Right lobe of liver (tissue), 6 donors: Measurements from ENCODE around the gene KRTAP4-12. TPM values are rescaled to one million over a fixed set of nuclear protein-coding genes. Genes with fewer than 3 reads are reported as not detected.
"Not testable (repeated sequence)": the region's sequence is repeated elsewhere in the genome, so short reads cannot be mapped to it uniquely, and the experiment has no call there.

Experiments used
- ATAC-seq, 4 donors: fragments of 200-7000 bp; cut with Tn5 transposase; one replicate each; pipeline ENCODE4 v1.9.1; 2020; ENCODE audit warnings: mild to moderate bottlenecking in 4 of 4, moderate library complexity in 4 of 4
- DNase-seq, 3 donors: peaks; one replicate each; pipeline ENCODE4 v3.0.0-alpha.2; 2020
- H3K27ac ChIP-seq, 3 donors: fragments of 200-600 bp; one replicate each; pipeline ENCODE4 v1.8.0; 2022
- H3K27me3 ChIP-seq, 2 donors: fragments of 200-600 bp; one replicate each; pipeline ENCODE4 v1.8.0; 2022
- H3K36me3 ChIP-seq, 4 donors: fragments of 200-600 bp; sonication (generic) in 1 of 4; one replicate each; pipeline versions ENCODE4 v1.5.1 to v1.8.0; 2017 to 2022; ENCODE audit warnings: control low read depth in 1 of 4
- H3K4me1 ChIP-seq, 4 donors: fragments of 200-600 bp; sonication (generic) in 1 of 4; one replicate each; pipeline versions ENCODE4 v1.5.1 to v1.8.0; 2017 to 2022; ENCODE audit warnings: control low read depth in 1 of 4
- H3K4me3 ChIP-seq, 3 donors: fragments of 200-600 bp; one replicate each; pipeline ENCODE4 v1.8.0; 2022
- H3K9me3 ChIP-seq, 4 donors: fragments of 200-600 bp; sonication (generic) in 1 of 4; one replicate each; pipeline versions ENCODE4 v1.5.1 to v1.8.0; 2017 to 2022; ENCODE audit warnings: control low read depth in 1 of 4
- CTCF ChIP-seq, 4 donors: fragments of 200-600 bp in 3 of 4; fragments of 450-650 bp in 1 of 4; IDR thresholded peaks; one replicate each; pipeline versions ENCODE4 v1.5.1 to v1.8.0; 2016 to 2022; ENCODE audit warnings: antibody characterized with exemption in 4 of 4, mild to moderate bottlenecking in 2 of 4
- POLR2A ChIP-seq: fragments of 450-650 bp; IDR thresholded peaks from one replicate; pipeline ENCODE4 v1.6.1; 2017; ENCODE audit warnings: antibody characterized with exemption, mild to moderate bottlenecking
- WGBS: methylation state at CpG from one replicate; pipeline ENCODE4 v1.1.6; 2018; ENCODE audit warnings: low coverage, low lambda C conversion rate; ENCODE audit not compliant: insufficient coverage; ENCODE audit errors: missing lambda C conversion rate; 5-methylcytosine and 5-hydroxymethylcytosine counted together
- intact Hi-C, 2 donors: fragments of 100-400 bp; cut with DNase I; formaldehyde crosslinking; loops; one replicate each; pipeline versions ENCODE4 v1.11.2 to v1.14.1; 2022
- total RNA-seq, 6 experiments: library from RNA; depleted of rRNA in 2 of 6; stranded (reverse); fragments of >200 nt in 2 of 6; fragmentation: NEBNext Ultra II Directional in 3 of 6; extraction: Animal tissue kit (Norgen Biotek cat#: 25700) in 3 of 6; gene quantifications; one replicate each; pipeline versions ENCODE4 v1.1.0 to v1.2.4, GENCODE V29; 2016 to 2023
- donor health status: DM: no; HTN: yes; CAD: no.
- donor health status: DM: no; HTN: no; CAD: no.
- donor health status: DM: no; HTN: no; CAD: no.
- donor health status: DM: no; HTN: yes; CAD: no.
- donor health status: DM: no; HTN: yes; CAD: no.

The KRTAP4-12 gene
- total RNA-seq, 6 experiments from 2014 or later, result not detected

GRCh38 chr17:41107941-41108450 lies 16.0 kb downstream of the KRTAP4-12 start:
- intact Hi-C loops, result no loop called here
- TF ChIP-seq CTCF (IDR thresholded peaks at IDR 0.05) (no peak), POLR2A (no peak)
- H3K9me3 ChIP-seq, result no peaks in the 10 kb centered on the region
- ATAC-seq, result no peak
- WGBS, result 38% methylated on average over 1 of the region's 1 CpG
- H3K27ac ChIP-seq, result no peak overlapping the region
- no peak for DNase-seq
- no peaks in the 10 kb centered on the region for H3K36me3 ChIP-seq
- H3K4me3 ChIP-seq, result no peak overlapping the region
- no peaks in the 10 kb centered on the region for H3K27me3 ChIP-seq
- H3K4me1 ChIP-seq, result no peaks in the 10 kb centered on the region

GRCh38 chr17:41105347-41105746 lies 18.6 kb downstream of the KRTAP4-12 start, which contains the start of gene KRTAP4-9:
KRTAP4-9 (plus strand) TSS chr17:41105389; CDS start chr17:41105389, 0 bp downstream.
- H3K36me3 ChIP-seq, ATAC-seq, H3K27me3 ChIP-seq, intact Hi-C loops, H3K4me1 ChIP-seq, H3K9me3 ChIP-seq, H3K27ac ChIP-seq, H3K4me3 ChIP-seq, DNase-seq: not testable (repeated sequence)
- WGBS, result no CpG with 5 or more reads among the region's 10 CpGs

GRCh38 chr17:41104386-41105038 lies 19.5 kb downstream of the KRTAP4-12 start:
- H3K9me3 ChIP-seq, intact Hi-C loops, DNase-seq, H3K4me1 ChIP-seq, ATAC-seq, H3K27ac ChIP-seq, H3K36me3 ChIP-seq, H3K4me3 ChIP-seq, H3K27me3 ChIP-seq: not testable (repeated sequence)
- WGBS, result 35% methylated on average over 2 of the region's 2 CpGs

GRCh38 chr17:41103896-41104295 lies 20.1 kb downstream of the KRTAP4-12 start:
- ATAC-seq, result no peak
- H3K27ac ChIP-seq, result no peak overlapping the region

GRCh38 chr17:41101586-41102259 lies 22.3 kb downstream of the KRTAP4-12 start, which contains the start of gene KRTAP4-16:
KRTAP4-16 (minus strand) TSS chr17:41102209; CDS start chr17:41102209, 0 bp downstream.
- DNase-seq, result no peak
- intact Hi-C loops, result no loop called here
- no peaks in the 10 kb centered on the region for H3K9me3 ChIP-seq
- no peak within 1 kb of the TSS for H3K27ac ChIP-seq
- H3K27me3 ChIP-seq, result no peaks in the 10 kb centered on the region
- no peak within 1 kb of the TSS for H3K4me3 ChIP-seq
- ATAC-seq, result no peak
- TF ChIP-seq POLR2A (no peak), CTCF (IDR thresholded peaks at IDR 0.05) (no peak)
- no peaks in the 10 kb centered on the region for H3K4me1 ChIP-seq
- H3K36me3 ChIP-seq, result no peaks in the 10 kb centered on the region
- WGBS, result 19% methylated on average over 4 of the region's 10 CpGs

More at GRCh38 chr17:41103896-41104295, 20.1 kb downstream of the KRTAP4-12 start:
- no peaks in the 10 kb centered on the region for H3K4me1 ChIP-seq
- H3K27me3 ChIP-seq, result no peaks in the 10 kb centered on the region
- DNase-seq, result no peak
- H3K9me3 ChIP-seq, result no peaks in the 10 kb centered on the region
- TF ChIP-seq POLR2A (no peak), CTCF (IDR thresholded peaks at IDR 0.05) (no peak)
- no peak overlapping the region for H3K4me3 ChIP-seq
- 100% methylated on average over 1 of the region's 1 CpG for WGBS
- H3K36me3 ChIP-seq, result no peaks in the 10 kb centered on the region
- intact Hi-C loops, result no loop called here

GRCh38 chr17:41099682-41100480 lies 24.1 kb downstream of the KRTAP4-12 start:
- WGBS, result 22% methylated on average over 7 of the region's 7 CpGs
- H3K9me3 ChIP-seq, ATAC-seq, DNase-seq, H3K4me3 ChIP-seq, H3K36me3 ChIP-seq, H3K4me1 ChIP-seq, H3K27me3 ChIP-seq, H3K27ac ChIP-seq, intact Hi-C loops: not testable (repeated sequence)
